ENCODE results near the gene PROZ.

The PROZ gene

DNA sequence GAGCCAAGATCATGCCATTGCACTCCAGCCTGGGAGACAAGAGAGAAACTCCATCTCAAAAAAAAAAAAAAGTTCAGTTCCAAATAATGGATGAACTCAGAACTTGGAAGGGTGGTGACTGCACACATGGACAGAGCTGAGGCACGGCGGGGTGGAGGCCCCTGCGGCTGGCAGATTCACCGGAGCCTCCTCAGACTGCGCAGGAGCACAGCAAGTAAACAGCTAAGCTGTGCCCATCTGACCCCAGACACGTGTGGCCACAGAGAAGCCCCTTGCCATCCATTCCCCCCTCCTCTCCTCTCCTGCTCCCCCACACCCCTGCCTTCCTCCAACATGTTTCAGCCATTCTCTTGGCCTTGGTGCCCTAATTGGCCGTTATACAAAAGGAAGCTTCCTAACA lies 15.6 kb upstream of the PROZ start:
- DNase-seq (ENCODE audit: low spot score): no peak
- TF ChIP-seq, protein P1, sequence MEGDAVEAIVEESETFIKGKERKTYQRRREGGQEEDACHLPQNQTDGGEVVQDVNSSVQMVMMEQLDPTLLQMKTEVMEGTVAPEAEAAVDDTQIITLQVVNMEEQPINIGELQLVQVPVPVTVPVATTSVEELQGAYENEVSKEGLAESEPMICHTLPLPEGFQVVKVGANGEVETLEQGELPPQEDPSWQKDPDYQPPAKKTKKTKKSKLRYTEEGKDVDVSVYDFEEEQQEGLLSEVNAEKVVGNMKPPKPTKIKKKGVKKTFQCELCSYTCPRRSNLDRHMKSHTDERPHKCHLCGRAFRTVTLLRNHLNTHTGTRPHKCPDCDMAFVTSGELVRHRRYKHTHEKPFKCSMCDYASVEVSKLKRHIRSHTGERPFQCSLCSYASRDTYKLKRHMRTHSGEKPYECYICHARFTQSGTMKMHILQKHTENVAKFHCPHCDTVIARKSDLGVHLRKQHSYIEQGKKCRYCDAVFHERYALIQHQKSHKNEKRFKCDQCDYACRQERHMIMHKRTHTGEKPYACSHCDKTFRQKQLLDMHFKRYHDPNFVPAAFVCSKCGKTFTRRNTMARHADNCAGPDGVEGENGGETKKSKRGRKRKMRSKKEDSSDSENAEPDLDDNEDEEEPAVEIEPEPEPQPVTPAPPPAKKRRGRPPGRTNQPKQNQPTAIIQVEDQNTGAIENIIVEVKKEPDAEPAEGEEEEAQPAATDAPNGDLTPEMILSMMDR (IDR thresholded peaks at IDR 0.05; ENCODE audit: extremely low read depth, insufficient read depth, missing control alignments): no peak
- in situ Hi-C loops (cut with MboI; ENCODE audit: low pct_unique_long_range_greater_than_20kb, low sequenced_read_pairs, unreplicated experiment): no loop called here

DNA sequence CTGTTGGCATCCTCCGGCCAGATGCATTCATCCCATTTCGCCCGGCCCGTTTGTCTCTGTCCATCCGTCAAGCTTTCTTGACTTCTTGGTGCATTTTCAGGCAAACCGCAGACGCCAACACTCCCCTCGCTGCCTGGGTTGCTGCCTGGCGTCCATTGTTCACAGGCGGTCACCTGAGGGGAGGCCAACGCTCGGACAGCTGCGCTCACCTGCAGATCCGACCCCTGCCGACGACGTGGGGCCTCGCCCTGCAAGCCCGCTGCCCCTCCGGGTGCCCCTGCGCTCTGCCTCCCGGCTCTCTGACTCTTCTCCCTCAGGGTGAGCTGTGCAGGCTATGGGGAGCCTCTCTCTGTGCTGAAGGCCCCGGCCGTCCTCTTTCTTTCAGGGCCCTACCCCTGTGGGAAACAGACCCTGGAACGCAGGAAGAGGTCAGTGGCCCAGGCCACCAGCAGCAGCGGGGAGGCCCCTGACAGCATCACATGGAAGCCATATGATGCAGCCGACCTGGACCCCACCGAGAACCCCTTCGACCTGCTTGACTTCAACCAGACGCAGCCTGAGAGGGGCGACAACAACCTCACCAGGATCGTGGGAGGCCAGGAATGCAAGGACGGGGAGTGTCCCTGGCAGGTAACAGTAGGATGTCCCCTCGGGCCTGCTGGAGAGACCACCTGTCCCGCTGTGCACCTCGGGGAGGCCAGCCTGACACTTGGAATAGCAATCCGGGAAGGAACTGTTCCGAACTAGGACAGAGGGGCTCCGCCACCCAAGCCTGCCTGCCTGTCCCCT lies 14.8 kb upstream of the PROZ start:
- in situ Hi-C loops (cut with MboI; ENCODE audit: low pct_unique_long_range_greater_than_20kb, low sequenced_read_pairs, unreplicated experiment): no loop called here
- TF ChIP-seq, protein P1 (IDR thresholded peaks at IDR 0.05; ENCODE audit: extremely low read depth, insufficient read depth, missing control alignments): no peak
- DNase-seq (ENCODE audit: low spot score): no peak

DNA sequence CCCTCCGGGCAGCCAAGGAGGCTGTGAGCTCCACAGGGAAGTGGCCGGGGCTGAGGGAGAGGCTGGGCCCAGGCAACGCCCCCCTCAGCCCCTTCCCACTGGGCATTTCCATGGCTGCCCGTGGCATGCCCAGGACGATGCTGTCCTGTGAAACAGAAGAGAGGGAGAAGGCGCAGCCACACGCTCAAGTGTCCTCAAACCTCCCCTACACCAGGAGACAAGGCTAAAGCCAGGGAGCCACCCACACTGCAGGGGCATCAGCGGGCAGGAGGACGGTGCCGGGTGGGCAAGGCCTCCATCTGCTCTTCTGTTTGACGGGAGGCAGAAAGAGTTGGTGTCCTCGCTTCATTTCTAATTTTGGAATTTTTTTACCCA lies 14.2 kb upstream of the PROZ start:
- no peak for DNase-seq (ENCODE audit: low spot score)
- TF ChIP-seq, protein P1 (IDR thresholded peaks at IDR 0.05; ENCODE audit: extremely low read depth, insufficient read depth, missing control alignments): no peak
- in situ Hi-C loops (cut with MboI; ENCODE audit: low pct_unique_long_range_greater_than_20kb, low sequenced_read_pairs, unreplicated experiment): no loop called here

DNA sequence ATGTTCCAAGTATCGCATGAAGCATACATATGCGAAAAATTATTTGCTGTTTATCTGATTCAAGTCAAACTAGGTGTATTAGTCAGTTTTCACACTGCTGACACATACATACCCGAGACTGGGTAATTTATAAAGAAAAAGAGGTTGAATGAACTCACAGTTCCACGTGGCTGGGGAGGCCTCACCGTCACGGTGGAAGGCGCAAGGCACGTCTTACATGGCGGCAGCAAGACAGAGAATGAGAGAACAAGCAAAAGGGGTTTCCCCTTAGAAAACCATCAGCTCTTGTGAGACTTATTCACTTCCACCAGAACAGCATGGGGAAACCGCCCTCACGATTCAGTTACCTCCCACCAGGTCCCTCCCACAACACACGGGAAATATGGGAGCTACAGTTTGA lies 13.0 kb upstream of the PROZ start:
- TF ChIP-seq, protein P1 (IDR thresholded peaks at IDR 0.05; ENCODE audit: extremely low read depth, insufficient read depth, missing control alignments): no peak
- in situ Hi-C loops (cut with MboI; ENCODE audit: low pct_unique_long_range_greater_than_20kb, low sequenced_read_pairs, unreplicated experiment): no loop called here
- DNase-seq (ENCODE audit: low spot score): no peak

DNA sequence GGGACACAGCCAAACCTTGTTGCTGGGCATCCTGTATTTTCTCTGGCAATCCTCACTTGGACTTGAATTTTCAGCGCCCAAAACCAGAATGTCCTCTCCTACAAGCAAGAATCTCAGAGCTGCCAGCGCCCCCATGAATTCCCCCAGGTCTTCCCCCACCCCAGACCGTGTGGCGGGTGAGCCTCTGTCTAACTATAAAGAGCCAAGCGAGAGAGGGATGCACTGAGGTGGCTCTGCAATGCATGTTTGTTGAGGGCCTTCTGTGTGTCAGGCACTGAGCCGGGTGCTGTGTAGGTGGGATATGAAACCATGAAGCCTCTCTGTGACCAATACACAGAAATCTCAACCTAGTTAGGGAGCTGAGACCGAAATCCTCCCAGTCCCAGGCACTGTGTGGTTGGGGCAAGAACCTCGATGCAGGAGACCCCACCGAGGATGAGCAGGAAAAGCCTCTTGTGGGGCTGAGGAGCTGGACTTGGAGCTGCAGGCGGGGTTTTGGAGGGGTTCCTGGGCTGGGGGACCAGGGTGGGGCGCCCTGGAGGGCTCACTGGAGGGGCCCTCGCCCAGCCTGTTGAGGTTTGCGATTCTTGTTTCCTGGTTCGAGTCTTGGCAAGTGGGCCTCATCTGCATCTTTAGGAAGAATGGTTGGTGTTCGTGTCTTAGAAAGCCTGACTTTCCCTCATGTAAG lies 12.4 kb upstream of the PROZ start:
- DNase-seq (ENCODE audit: low spot score): no peak
- TF ChIP-seq, protein P1 (IDR thresholded peaks at IDR 0.05; ENCODE audit: extremely low read depth, insufficient read depth, missing control alignments): no peak
- in situ Hi-C loops (cut with MboI; ENCODE audit: low pct_unique_long_range_greater_than_20kb, low sequenced_read_pairs, unreplicated experiment): no loop called here

DNA sequence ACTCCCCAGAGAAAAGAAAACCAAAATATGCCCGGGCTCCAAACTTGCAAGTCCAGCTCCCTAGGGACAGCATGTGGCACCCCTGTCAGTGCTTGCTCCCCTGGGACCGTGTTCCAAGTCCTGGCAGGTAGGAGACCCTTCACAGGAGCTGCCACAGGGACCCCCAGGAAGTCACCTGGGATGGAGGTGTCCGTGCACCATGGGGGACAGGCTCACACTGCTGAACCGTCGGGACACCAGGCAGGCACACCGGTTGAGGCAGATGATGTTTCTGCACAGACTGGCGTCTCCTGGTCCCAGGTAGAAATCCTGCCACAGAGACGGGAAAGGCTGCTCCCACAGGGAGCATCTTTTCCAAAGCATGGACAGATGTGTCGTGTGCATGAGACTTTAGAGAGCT lies 11.7 kb upstream of the PROZ start:
- no peak for DNase-seq (ENCODE audit: low spot score)
- in situ Hi-C loops (cut with MboI; ENCODE audit: low pct_unique_long_range_greater_than_20kb, low sequenced_read_pairs, unreplicated experiment): no loop called here
- TF ChIP-seq, protein P1 (IDR thresholded peaks at IDR 0.05; ENCODE audit: extremely low read depth, insufficient read depth, missing control alignments): no peak
